ENCODE measurements around the gene ADPRM. TPM values are rescaled to one million over a fixed set of nuclear protein-coding genes. Genes with fewer than 3 reads are reported as not detected.

The ADPRM gene
- total RNA-seq, 1 experiment from 2014 or later = 7.9 TPM

GRCh38 chr17:10728331-10728892 is 31.0 kb downstream of the ADPRM start:
- Histone ChIP-seq H3K27me3 (ENCODE audit: insufficient read depth, low read length) (peaks cover 5% of the 10 kb centered on the region; the same call in 1 of the 2 replicates), H3K9me3 (ENCODE audit: control insufficient read depth in 1 of 2, insufficient read depth in 1 of 2, low read depth in 1 of 2, low read length in 2 of 2) (no peaks in the 10 kb centered on the region), H3K9me2 (ENCODE audit: insufficient read depth) (no peaks in the 10 kb centered on the region), H3K4me1 (ENCODE audit: control insufficient read depth in 1 of 2, insufficient read depth in 2 of 2, low read length in 2 of 2) (no peaks in the 10 kb centered on the region), H3K27ac (ENCODE audit: low read depth, low read length) (no peak overlapping the region), H3K4me3 (replicated peaks in 1 of 2; ENCODE audit: low read depth in 1 of 2, low read length in 2 of 2) (no peak overlapping the region), H2AFZ (ENCODE audit: low read depth, low read length, poor library complexity, severe bottlenecking) (no peak overlapping the region), H3K79me2 (ENCODE audit: insufficient read depth, low read length) (no peaks in the 10 kb centered on the region), H3K36me3 (ENCODE audit: control insufficient read depth in 1 of 2, insufficient read depth in 2 of 2, low read length in 2 of 2) (no peaks in the 10 kb centered on the region), H3K4me2 (ENCODE audit: low read length) (no peak overlapping the region), H4K20me1 (ENCODE audit: insufficient read depth) (no peaks in the 10 kb centered on the region), H3K9ac (ENCODE audit: low read length) (no peak overlapping the region)
- RAD21 ChIA-PET (ENCODE audit: low non-redundant PET in 1 of 2, low total read pairs in 2 of 2, uncharacterized antibody in 2 of 2, unreplicated experiment in 2 of 2) = no interaction called here
- intact Hi-C loops (cut with micrococcal nuclease) = no loop called here
- DNase-seq (ENCODE audit: low read depth, low spot score) (no peak), ATAC-seq (no peak)
- CTCF ChIA-PET = no interaction called here
- BruUV-seq (replicated peaks) = no TSS peak
- TF ChIP-seq EZH2 (IDR thresholded peaks at IDR 0.05) = no peak
- TF ChIP-seq JUND (IDR thresholded peaks at IDR 0.05) = no peak
- no peak for TF ChIP-seq EGR1 (IDR thresholded peaks at IDR 0.05; ENCODE audit: low read depth)
- TF ChIP-seq RAD21 (IDR thresholded peaks at IDR 0.05; ENCODE audit: low read depth) = no peak
- no peak for TF ChIP-seq REST (IDR thresholded peaks at IDR 0.05; ENCODE audit: low read depth)
- no peak for TF ChIP-seq ZBTB33 (IDR thresholded peaks at IDR 0.05; ENCODE audit: extremely low read depth, insufficient replicate concordance, low read length)
- no peak for TF ChIP-seq SP1 (IDR thresholded peaks at IDR 0.05; ENCODE audit: low read depth)
- no peak for TF ChIP-seq YY1 (IDR thresholded peaks at IDR 0.05; ENCODE audit: extremely low read depth, insufficient replicate concordance, low read depth, low read length)
- TF ChIP-seq EZH2phosphoT487 (IDR thresholded peaks at IDR 0.05; ENCODE audit: borderline replicate concordance) = no peak
- no peak for TF ChIP-seq TCF7L2 (IDR thresholded peaks at IDR 0.05; ENCODE audit: borderline replicate concordance, extremely low read depth, insufficient read depth, insufficient read length)
- TF ChIP-seq ZFX (IDR thresholded peaks at IDR 0.05) = no peak
- TF ChIP-seq POLR2A (IDR thresholded peaks at IDR 0.05; ENCODE audit: borderline replicate concordance, extremely low read depth, insufficient read depth, insufficient read length) = no peak
- POLR2A ChIA-PET = no interaction called here
